Endothelial cell of umbilical vein (primary cell): ENCODE results near the gene ACSBG1. TPM values are rescaled to one million over a fixed set of nuclear protein-coding genes. Genes with fewer than 3 reads are reported as not detected.

Source experiments
- BruUV-seq: library from RNA; stranded (reverse); fragments of 400-500 nt; replicated peaks from 2 replicates; lab custom pipeline; 2021; lab: Mats Ljungman, UMichigan
- CTCF ChIA-PET: fragments of 300-600, 350-600 bp; sonication (Branson Sonifier 250); formaldehyde crosslinking; loops from one replicate; lab custom pipeline; 2021; ENCODE audit warnings: antibody characterized with exemption, inconsistent platforms; lab: Charles Lee
- POLR2A ChIA-PET: fragments of 300-600, 350-600 bp; sonication (Branson Sonifier 250); formaldehyde crosslinking; loops from one replicate; lab custom pipeline; 2021; ENCODE audit warnings: antibody characterized with exemption, inconsistent platforms; lab: Charles Lee
- DNase-seq: peaks from one replicate; pipeline ENCODE4 v3.0.0-alpha.2; 2011; ENCODE audit warnings: low read depth, low spot score
- FAIRE-seq: peaks from 2 replicates; lab custom pipeline; 2011; peaks lifted over from hg19 to GRCh38; lab: Jason Lieb, UNC
- H2AFZ ChIP-seq: 2 replicates; pipeline ENCODE4 v1.6.0; 2012; ENCODE audit warnings: low read depth, low read length, control low read depth, inconsistent platforms
- H3K27ac ChIP-seq: 2 replicates; pipeline ENCODE4 v1.5.1; 2011; ENCODE audit warnings: low read depth, mild to moderate bottlenecking, control low read depth, low read length, moderate library complexity; ENCODE audit not compliant: insufficient read depth
- H3K27me3 ChIP-seq, 2 experiments: 2 replicates each; pipeline versions ENCODE4 v1.6.0 to v1.6.1; 2011; ENCODE audit warnings: low read length in 2 of 2, mixed read lengths in 1 of 2; ENCODE audit not compliant: control insufficient read depth in 2 of 2, insufficient read depth in 2 of 2
- H3K36me3 ChIP-seq, 2 experiments: 2 replicates in 1 of 2; 3 replicates in 1 of 2; pipeline ENCODE4 v1.5.1; 2011; ENCODE audit warnings: low read length in 2 of 2, mild to moderate bottlenecking in 1 of 2, moderate library complexity in 1 of 2; ENCODE audit not compliant: control insufficient read depth in 2 of 2, insufficient read depth in 2 of 2; ENCODE audit errors: extremely low read depth in 1 of 2
- H3K4me1 ChIP-seq: 3 replicates; pipeline ENCODE4 v1.5.1; 2011; ENCODE audit warnings: mild to moderate bottlenecking, low read length; ENCODE audit not compliant: control insufficient read depth, insufficient read depth; ENCODE audit errors: extremely low read depth
- H3K4me2 ChIP-seq: 2 replicates; pipeline ENCODE4 v1.6.1; 2011; ENCODE audit warnings: low read length, control low read depth, mixed read lengths; ENCODE audit not compliant: insufficient read depth
- H3K4me3 ChIP-seq, 3 experiments: fragments of 200-600 bp in 1 of 3; sonication (generic), shearing (Covaris generic) in 1 of 3; replicated peaks in 1 of 3; 2 replicates each; pipeline ENCODE4 v1.5.1; 2011 to 2016; ENCODE audit warnings: control low read depth in 3 of 3, low read length in 3 of 3, mild to moderate bottlenecking in 2 of 3, inconsistent platforms in 1 of 3, low read depth in 1 of 3, moderate library complexity in 1 of 3; ENCODE audit not compliant: insufficient read depth in 1 of 3
- H3K79me2 ChIP-seq: 2 replicates; pipeline ENCODE4 v1.6.0; 2012; ENCODE audit warnings: low read length, inconsistent platforms; ENCODE audit not compliant: control insufficient read depth, insufficient read depth
- H3K9ac ChIP-seq: replicated peaks from 2 replicates; pipeline ENCODE3; 2011; ENCODE audit warnings: low read length, control low read depth; ENCODE audit not compliant: insufficient read depth; ENCODE audit errors: extremely low read depth
- H3K9me1 ChIP-seq: replicated peaks from 3 replicates; pipeline ENCODE4 v1.6.0; 2011; ENCODE audit warnings: mild to moderate bottlenecking, low read length; ENCODE audit not compliant: control insufficient read depth, insufficient read depth; ENCODE audit errors: extremely low read depth
- H3K9me3 ChIP-seq: replicated peaks from 2 replicates; pipeline ENCODE4 v1.5.1; 2012; ENCODE audit warnings: low read length, inconsistent platforms; ENCODE audit not compliant: control insufficient read depth, insufficient read depth
- H4K20me1 ChIP-seq: replicated peaks from 2 replicates; pipeline ENCODE3; 2011; ENCODE audit warnings: mild to moderate bottlenecking, low read length; ENCODE audit not compliant: control insufficient read depth, insufficient read depth; ENCODE audit errors: extremely low read depth
- CTCF ChIP-seq, 2 donors: IDR thresholded peaks; 1 replicate in 1 of 2; 2 replicates in 1 of 2; pipeline ENCODE4 v1.5.1; 2011; ENCODE audit warnings: low read length in 2 of 2, mild to moderate bottlenecking in 2 of 2, moderate library complexity in 2 of 2, control low read depth in 1 of 2, inconsistent platforms in 1 of 2, low read depth in 1 of 2; ENCODE audit not compliant: insufficient read depth in 1 of 2; ENCODE audit errors: extremely low read depth in 1 of 2
- EZH2 ChIP-seq: IDR thresholded peaks from 2 replicates; pipeline ENCODE4 v1.6.1; 2012; ENCODE audit warnings: borderline replicate concordance, low read depth, mild to moderate bottlenecking, moderate library complexity, low read length, inconsistent platforms; ENCODE audit not compliant: severe bottlenecking
- FOS ChIP-seq: IDR thresholded peaks from 2 replicates; pipeline ENCODE4 v1.6.1; 2011; ENCODE audit warnings: mild to moderate bottlenecking, low read length, moderate library complexity, borderline replicate concordance; ENCODE audit not compliant: insufficient read depth
- GATA2 ChIP-seq: IDR thresholded peaks from 2 replicates; pipeline ENCODE4 v1.7.0; 2011; ENCODE audit warnings: low read depth, mild to moderate bottlenecking, moderate library complexity, mixed read lengths, low read length; ENCODE audit not compliant: insufficient read length, insufficient read depth
- JUN ChIP-seq: IDR thresholded peaks from 2 replicates; pipeline ENCODE4 v1.6.1; 2011; ENCODE audit warnings: borderline replicate concordance, low read depth; ENCODE audit not compliant: insufficient read length, insufficient read depth
- MAX ChIP-seq: IDR thresholded peaks from 2 replicates; pipeline ENCODE4 v1.6.1; 2011; ENCODE audit not compliant: insufficient read depth, insufficient read length
- MYC ChIP-seq: IDR thresholded peaks from one replicate; pipeline ENCODE4 v1.6.1; 2011; ENCODE audit warnings: mild to moderate bottlenecking, low read depth, low read length
- POLR2A ChIP-seq: IDR thresholded peaks from 2 replicates; pipeline ENCODE4 v1.6.1; 2012; ENCODE audit warnings: low read depth, mild to moderate bottlenecking, control low read depth, low read length
- POLR2AphosphoS5 ChIP-seq: IDR thresholded peaks from 2 replicates; pipeline ENCODE4 v1.6.1; 2012; ENCODE audit warnings: low read depth, mild to moderate bottlenecking, control low read depth, low read length, moderate library complexity; ENCODE audit not compliant: insufficient read depth
- dilution Hi-C: fragments of 300-500 bp; cut with MboI; formaldehyde crosslinking; loops from one replicate; pipeline ENCODE4 v1.15.0; 2019; ENCODE audit warnings: low sequenced_read_pairs; ENCODE audit not compliant: extremely low pct_ligation_motif_present
- intact Hi-C: fragments of 100-400 bp; cut with micrococcal nuclease; formaldehyde crosslinking; loops from one replicate; pipeline ENCODE4 v1.10.0; 2022
- polyA plus RNA-seq, 4 experiments: library from polyadenylated mRNA; depleted of rRNA in 3 of 4; stranded (reverse) in 3 of 4; unstranded in 1 of 4; fragments of >200 nt; gene quantifications; 2 replicates each; pipeline versions ENCODE4 v1.2.1 to v1.2.3, GENCODE V29; 2011 to 2012; ENCODE audit warnings: missing spikeins in 1 of 4
- total RNA-seq: library from RNA; stranded (reverse); gene quantifications from 2 replicates; pipeline ENCODE4 v1.2.3, GENCODE V29; 2021

Gene ACSBG1
- total and polyA plus RNA-seq, 2 donors (not counting 3 experiments of a cell fraction or from before 2014, with no cell fraction given): not detected

GRCh38 chr15:78282324-78282723 lies 48.0 kb upstream of the ACSBG1 start:
- POLR2A ChIA-PET: no interaction called here
- H3K4me1 ChIP-seq: no peaks in the 10 kb centered on the region

More at GRCh38 chr15:78282324-78282723, 48.0 kb upstream of the ACSBG1 start:
- Histone ChIP-seq H3K27me3 (no peaks in the 10 kb centered on the region), H4K20me1 (no peaks in the 10 kb centered on the region), H3K4me3 (no peak overlapping the region), H3K36me3 (peaks cover 5 to 21% of the 10 kb centered on the region in 2 experiments), H3K27ac (no peak overlapping the region), H3K9ac (no peak overlapping the region), H3K79me2 (no peaks in the 10 kb centered on the region), H3K9me3 (no peaks in the 10 kb centered on the region), H3K4me2 (no peak overlapping the region), H3K9me1 (no peaks in the 10 kb centered on the region), H2AFZ (no peak overlapping the region)
- intact Hi-C loops (no loop called here), dilution Hi-C loops (no loop called here)
- CTCF ChIA-PET: interaction anchor here (1.4 kb wide), 2 partner anchors 10 to 12 kb away, joined by 3 to 7 read pairs; no protein-coding TSS in a partner anchor
- TF ChIP-seq CTCF (IDR thresholded peaks at IDR 0.05; ENCODE audit: extremely low read depth in 1 of 2, insufficient read depth in 1 of 2, low read depth in 1 of 2, low read length in 2 of 2) (no peak), JUN (no peak), GATA2 (no peak), MAX (no peak), EZH2 (no peak), FOS (no peak), POLR2AphosphoS5 (no peak), MYC (no peak), POLR2A (no peak)
- no peak for FAIRE-seq
- BruUV-seq: no TSS peak
- no peak for DNase-seq
